ENCODE results near the gene GAGE12H.

DNA sequence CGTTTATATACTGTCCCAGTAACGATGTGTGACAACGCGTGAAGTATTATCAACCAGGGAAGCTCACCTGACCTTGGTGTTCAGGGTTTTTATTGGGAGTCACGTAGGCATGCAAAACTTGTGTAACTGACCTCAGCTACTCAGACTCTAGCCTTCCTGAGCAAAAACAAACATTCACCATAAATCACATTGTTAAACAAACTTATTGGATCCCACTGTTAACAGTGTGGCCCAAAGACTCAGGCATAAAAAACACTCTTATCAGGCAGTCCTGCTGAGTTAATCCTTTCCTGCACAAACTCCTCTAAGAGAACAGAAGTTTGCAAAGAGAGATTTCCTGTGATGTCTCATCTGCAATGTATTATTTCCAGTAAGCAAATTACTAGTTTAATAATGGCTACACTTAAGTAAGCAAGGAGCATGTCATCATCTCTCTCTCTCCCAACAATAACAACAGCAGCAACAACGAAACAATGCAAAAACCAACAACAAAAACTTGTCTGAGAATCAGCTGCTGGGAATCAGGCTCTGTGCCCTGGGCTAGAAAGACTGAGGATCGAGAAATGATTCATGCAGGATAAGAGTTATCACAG lies 31.1 kb downstream of the GAGE12H start:
- TF ChIP-seq, protein P1, sequence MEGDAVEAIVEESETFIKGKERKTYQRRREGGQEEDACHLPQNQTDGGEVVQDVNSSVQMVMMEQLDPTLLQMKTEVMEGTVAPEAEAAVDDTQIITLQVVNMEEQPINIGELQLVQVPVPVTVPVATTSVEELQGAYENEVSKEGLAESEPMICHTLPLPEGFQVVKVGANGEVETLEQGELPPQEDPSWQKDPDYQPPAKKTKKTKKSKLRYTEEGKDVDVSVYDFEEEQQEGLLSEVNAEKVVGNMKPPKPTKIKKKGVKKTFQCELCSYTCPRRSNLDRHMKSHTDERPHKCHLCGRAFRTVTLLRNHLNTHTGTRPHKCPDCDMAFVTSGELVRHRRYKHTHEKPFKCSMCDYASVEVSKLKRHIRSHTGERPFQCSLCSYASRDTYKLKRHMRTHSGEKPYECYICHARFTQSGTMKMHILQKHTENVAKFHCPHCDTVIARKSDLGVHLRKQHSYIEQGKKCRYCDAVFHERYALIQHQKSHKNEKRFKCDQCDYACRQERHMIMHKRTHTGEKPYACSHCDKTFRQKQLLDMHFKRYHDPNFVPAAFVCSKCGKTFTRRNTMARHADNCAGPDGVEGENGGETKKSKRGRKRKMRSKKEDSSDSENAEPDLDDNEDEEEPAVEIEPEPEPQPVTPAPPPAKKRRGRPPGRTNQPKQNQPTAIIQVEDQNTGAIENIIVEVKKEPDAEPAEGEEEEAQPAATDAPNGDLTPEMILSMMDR (IDR thresholded peaks at IDR 0.05), result no peak
- TF ChIP-seq POLR2A (IDR thresholded peaks at IDR 0.05), result no peak

Data from prostate gland (tissue), 2 donors.